Left colon (tissue), 2 donors: Measurements from ENCODE around the gene OR1D5. TPM values are rescaled to one million over a fixed set of nuclear protein-coding genes. Genes with fewer than 3 reads are reported as not detected.

Source experiments
- ATAC-seq: fragments of 200-7000 bp; cut with Tn5 transposase; one replicate; pipeline ENCODE4 v1.9.1; 2020; ENCODE audit warnings: mild to moderate bottlenecking, moderate library complexity
- DNase-seq, 2 donors: peaks; one replicate each; pipeline ENCODE4 v3.0.0-alpha.2; 2020
- intact Hi-C, 2 donors: fragments of 100-400 bp; cut with DNase I in 1 of 2; cut with micrococcal nuclease in 1 of 2; formaldehyde crosslinking; loops; one replicate each; pipeline versions ENCODE4 v1.11.2 to v1.14.0; 2022; cut with DNase I, micrococcal nuclease
- total RNA-seq, 2 donors: library from RNA; stranded (reverse); fragmentation: NEBNext Ultra II Directional; extraction: Animal tissue kit (Norgen Biotek cat#: 25700); gene quantifications; one replicate each; pipeline ENCODE4 v1.2.1, GENCODE V29; 2021
- donor health status: DM: no; HTN: no; CAD: no.
- donor health status: DM: yes; HTN: yes; CAD: no.

The OR1D5 gene
- total RNA-seq, 2 donors from 2014 or later, result not detected

DNA sequence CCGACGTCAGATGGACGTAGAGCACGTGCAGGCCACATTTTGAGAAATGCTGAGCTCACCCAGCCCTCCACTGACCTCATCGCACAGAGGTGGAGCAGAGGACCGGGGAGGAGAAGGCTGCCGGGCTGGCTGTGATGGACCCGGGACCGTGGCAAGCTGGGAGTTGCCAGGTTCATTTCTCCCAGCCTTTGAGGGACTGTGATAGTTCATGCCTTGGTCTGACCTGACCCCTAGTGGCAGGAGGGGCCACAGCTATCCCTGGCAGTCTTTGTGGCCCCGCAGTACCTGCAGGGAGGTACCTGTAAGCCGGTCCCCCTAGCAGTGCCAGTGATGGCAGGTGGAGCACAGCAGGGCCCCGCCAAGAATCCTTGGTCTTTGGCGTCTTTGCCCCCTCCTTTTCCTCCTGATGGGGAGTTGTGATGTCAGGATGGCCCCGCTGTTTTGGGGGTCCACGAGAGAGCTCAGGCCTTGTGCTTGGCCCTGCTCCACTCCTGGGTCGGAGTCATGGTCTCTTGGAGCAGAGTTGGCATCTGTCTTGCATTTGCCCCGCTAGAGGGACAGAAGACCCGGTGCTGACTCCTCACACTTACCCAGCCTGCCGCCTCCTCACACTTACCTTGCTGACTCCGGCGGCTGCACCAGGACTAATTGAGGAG is 50.4 kb downstream of the OR1D5 start:
- ATAC-seq (peak; percentile 69), DNase-seq (peak; percentile 36 to 63)
- intact Hi-C loops, result loop anchor here in 1 of 2 donors (5.0 kb wide), 2 partner anchors 166 to 181 kb away; no protein-coding TSS in a partner anchor

Other genes with a start within 250 kb of the OR1D5 start
- not detected for gene OR1D2, start 40.8 kb upstream of the OR1D5 start, total RNA-seq
- not detected for gene OR1G1, start 63.9 kb upstream of the OR1D5 start, total RNA-seq
- gene OR1A2, start 133.9 kb upstream of the OR1D5 start, total RNA-seq, result not detected
- gene OR1A1, start 144.1 kb upstream of the OR1D5 start, total RNA-seq, result not detected
- gene OR3A1, start 234.8 kb upstream of the OR1D5 start, total RNA-seq, result not detected